Astrocyte (in vitro differentiated cells and primary cell): ENCODE data around the gene SRBD1.

Experiments used
- EZH2 ChIP-seq: IDR thresholded peaks from 2 replicates; pipeline ENCODE4 v1.6.1; 2012; ENCODE audit warnings: mild to moderate bottlenecking, low read length, inconsistent platforms; ENCODE audit not compliant: insufficient read depth
- TF ChIP-seq, protein P1 (sequence below): IDR thresholded peaks from 2 replicates; pipeline ENCODE4 v1.5.1; 2011; ENCODE audit warnings: low read depth, mild to moderate bottlenecking, inconsistent platforms, low read length, moderate library complexity; ENCODE audit not compliant: insufficient read depth

DNA sequence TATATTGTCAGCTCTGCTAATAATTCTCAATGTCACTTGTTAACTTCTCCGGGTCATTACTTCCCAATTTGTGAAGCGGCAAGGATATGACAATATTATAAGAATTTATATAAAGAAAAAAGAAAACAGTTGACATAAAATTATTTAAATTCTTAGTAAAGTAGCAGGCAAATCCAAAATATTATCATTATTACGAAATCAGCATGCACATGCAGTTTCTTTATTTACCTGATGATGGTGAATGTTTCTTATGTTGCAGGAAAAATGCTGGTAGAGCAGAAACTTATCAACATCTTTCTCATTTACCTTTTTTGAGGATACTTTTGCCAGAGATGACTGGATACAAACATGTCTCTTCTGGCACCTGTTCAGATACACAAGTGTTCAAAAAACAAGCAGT lies 38.1 kb downstream of the SRBD1 start:
- TF ChIP-seq, protein P1, sequence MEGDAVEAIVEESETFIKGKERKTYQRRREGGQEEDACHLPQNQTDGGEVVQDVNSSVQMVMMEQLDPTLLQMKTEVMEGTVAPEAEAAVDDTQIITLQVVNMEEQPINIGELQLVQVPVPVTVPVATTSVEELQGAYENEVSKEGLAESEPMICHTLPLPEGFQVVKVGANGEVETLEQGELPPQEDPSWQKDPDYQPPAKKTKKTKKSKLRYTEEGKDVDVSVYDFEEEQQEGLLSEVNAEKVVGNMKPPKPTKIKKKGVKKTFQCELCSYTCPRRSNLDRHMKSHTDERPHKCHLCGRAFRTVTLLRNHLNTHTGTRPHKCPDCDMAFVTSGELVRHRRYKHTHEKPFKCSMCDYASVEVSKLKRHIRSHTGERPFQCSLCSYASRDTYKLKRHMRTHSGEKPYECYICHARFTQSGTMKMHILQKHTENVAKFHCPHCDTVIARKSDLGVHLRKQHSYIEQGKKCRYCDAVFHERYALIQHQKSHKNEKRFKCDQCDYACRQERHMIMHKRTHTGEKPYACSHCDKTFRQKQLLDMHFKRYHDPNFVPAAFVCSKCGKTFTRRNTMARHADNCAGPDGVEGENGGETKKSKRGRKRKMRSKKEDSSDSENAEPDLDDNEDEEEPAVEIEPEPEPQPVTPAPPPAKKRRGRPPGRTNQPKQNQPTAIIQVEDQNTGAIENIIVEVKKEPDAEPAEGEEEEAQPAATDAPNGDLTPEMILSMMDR, result no peak
- no peak for TF ChIP-seq EZH2
